GM18505 (cell line): Measurements from ENCODE around the gene PTPRN2.
"Not testable (repeated sequence)": the region's sequence is repeated elsewhere in the genome, so short reads cannot be mapped to it uniquely, and the experiment has no call there.

Experiments
- ATAC-seq: cut with Tn5 transposase; IDR thresholded peaks from one replicate; pipeline ENCODE4 v1.9.1; 2021; ENCODE audit not compliant: unreplicated experiment
- POLR2A ChIP-seq: IDR thresholded peaks from 4 replicates; pipeline ENCODE4 v1.6.1; 2011; ENCODE audit warnings: borderline replicate concordance; ENCODE audit not compliant: insufficient read depth, insufficient read length; ENCODE audit errors: extremely low read depth

Gene PTPRN2

DNA sequence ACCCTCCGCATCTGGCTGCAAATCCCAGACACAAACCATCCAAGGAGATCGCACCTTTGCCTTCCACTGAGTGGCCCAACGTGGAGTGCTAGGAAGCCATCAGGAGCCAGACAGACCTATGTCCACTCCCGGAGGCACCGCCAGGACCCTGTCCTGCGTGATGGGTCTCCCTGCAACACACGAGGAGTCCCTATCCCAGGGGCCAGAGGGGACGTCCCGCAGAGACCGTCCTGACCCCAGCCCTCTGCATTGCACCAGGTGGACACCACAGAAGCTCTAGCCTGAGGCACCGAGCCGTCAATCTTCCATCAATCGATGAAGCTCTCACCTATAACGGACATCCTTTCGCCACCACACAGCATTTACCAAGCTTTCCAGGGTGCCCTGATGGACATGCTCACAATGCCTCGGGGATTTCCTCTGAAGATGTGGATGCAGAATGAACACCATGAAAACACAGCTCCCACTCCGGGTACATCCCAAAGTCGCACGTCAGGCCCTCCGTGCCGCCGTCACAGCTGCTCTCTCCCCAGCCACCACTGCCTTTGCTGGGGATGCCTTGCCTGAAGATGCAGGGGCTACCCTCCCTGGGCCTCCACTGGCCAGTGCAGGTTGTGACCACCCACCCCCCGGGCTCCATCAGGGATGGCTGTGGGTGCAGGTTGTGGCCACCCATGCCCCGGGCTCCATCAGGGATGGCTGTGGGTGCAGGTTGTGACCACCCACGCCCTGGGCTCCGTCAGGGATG, 54.1 kb downstream of the PTPRN2 start:
- no peak for TF ChIP-seq POLR2A
- ATAC-seq = no peak

- TF ChIP-seq POLR2A = no peak
- ATAC-seq = no peak
Measured at GRCh38 chr7:158532093-158532627, 55.5 kb downstream of the PTPRN2 start.

DNA sequence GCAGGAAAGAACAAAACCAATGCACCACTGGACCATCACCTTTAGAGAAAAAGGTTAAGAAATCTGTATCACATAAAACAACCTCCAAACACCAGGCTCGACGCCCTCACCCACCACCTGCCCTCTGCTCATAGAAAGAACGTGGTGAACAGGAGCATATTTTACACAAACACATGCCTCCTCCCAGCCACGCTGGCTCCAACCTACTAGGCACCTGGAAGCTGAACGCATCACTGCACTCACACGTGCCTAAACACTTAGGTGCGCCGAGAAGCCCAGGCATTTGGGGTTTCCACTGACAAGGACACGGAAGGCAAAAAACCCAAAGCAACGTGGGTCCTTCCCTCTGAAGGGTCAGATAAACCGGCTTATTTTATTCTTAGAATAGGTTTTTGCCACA, 56.0 kb downstream of the PTPRN2 start:
- no peak for ATAC-seq
- no peak for TF ChIP-seq POLR2A

DNA sequence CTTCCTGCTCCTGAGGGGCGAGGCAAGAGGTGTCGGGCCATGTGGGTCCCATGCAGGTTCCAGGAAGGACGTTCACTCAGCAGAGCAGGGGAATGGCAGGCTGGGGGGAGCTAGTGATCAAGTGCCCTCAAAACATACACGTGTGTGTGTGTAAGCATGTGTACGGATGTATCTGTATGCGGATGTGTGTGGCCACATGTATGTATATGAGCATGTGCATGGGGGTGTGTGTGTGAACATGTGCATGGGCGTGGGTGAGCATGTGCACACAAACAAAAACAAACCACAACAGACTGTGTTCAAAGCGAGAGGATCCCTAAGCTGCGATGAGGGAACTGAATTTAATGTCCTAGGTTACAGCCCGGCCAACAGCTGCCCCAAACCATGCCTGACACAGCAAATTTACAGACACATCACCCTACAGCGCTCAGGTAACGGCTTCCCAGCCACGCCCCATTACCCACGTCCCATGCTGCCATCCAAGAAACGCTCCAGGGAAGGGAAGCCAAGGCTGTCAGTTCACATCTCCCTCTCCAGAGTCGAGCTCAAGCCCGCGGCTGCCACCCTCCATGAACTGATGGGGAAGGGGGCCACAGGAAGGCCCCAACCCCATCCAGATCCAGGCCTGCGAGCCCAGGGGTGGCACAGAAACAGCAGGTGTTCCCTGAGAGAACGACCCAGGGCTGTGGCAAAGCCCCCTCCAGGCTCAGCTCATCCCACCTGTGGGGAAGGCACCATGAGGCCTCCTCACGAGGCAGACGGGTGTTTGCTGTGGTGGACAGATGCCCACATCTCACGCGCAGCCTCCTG, 56.6 kb downstream of the PTPRN2 start:
- no peak for TF ChIP-seq POLR2A
- ATAC-seq = no peak

DNA sequence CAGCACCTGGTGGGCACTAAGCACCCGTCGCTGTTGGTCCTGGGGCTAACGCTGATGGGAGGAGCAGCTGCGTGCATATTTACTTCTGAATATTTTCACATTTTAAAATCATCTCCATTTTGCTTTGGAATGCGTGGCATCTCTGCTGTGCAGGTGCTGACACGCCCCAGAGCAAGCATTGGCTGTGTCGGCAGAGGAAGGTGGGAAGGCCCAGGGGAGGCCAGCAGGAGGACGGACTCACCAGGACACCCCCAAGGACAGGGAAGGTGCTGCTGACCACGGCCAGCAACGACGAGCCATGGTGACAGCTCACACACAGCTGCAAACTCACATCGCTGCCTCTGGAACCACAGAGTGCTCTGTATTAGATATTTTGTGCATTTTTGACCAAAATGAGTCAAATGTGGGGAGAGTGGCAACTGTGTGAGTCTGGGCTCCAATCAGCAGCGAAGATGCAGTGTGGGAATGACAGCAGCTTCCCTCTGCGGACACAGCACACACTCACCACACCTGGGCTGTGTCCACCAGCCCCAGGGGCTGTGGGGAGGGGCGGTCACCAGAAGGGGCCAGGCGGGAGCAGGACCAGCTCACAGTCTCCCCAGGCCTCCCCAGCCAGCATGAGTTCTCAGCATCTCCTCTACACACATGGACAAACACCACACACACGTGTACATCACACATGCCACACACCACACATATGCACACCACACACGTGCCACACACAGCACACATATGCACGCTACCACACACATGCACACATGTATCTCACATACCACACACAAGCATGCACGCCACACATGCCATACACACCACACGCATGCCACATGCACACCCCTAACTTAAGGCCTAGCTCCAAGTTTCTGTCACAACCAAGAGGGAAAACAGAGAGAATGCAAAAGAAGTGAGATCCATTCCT, 58.2 kb downstream of the PTPRN2 start:
- ATAC-seq = no peak
- TF ChIP-seq POLR2A = no peak

DNA sequence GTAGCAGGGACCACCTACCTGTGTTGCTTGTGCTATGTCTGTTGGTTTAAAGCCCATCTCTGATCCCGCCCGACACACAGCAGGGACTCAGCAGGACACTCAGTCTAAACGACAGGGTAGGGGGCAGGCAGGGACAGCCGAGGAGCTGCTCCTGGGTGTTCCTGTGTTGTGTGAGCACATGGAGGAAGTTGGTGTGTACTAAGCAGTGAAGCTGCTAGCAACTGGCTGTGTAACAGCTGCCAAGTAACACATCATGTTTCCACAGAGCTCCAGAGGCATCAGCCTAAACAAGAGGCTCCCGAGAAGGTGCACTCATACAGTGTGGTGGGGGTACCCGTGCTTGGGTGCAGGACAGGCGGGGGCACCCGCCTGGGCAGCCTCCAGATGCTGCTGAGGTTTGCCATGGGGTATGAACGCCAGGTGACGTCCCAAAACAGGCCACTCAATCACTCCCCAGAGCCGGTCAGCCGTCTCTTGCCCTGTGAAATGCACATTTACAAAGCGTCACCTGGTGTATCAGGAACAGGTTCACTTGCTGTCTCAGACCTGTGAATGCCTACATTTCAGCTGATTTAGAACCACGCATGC, 59.6 kb downstream of the PTPRN2 start:
- ATAC-seq = no peak
- TF ChIP-seq POLR2A = no peak

- ATAC-seq = no peak
Measured at GRCh38 chr7:158527495-158527894, 60.1 kb downstream of the PTPRN2 start.

GRCh38 chr7:158527038-158527437, 60.6 kb downstream of the PTPRN2 start:
- no peak for ATAC-seq
- no peak for TF ChIP-seq POLR2A

More at GRCh38 chr7:158527495-158527894, 60.1 kb downstream of the PTPRN2 start:
- TF ChIP-seq POLR2A = no peak

DNA sequence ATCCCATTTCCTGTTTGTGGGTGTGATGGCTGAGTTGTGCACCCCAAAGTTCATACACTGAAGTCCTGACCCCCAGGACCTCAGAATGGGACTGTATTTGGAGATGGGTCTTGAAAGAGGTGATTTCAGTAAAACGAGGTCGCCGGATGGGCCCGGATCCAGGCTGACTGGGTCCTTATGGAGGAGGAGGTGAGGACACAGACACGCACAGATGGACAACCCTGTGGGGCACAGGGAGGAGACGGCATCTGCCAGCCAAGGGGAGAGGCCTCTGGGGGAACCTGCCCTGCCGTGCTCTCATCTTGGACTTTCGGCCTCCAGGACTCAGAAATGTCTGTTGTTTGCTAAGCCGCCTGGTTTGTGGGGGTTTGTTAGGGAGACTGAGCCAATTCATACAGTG, 61.1 kb downstream of the PTPRN2 start:
- TF ChIP-seq POLR2A = no peak
- no peak for ATAC-seq

DNA sequence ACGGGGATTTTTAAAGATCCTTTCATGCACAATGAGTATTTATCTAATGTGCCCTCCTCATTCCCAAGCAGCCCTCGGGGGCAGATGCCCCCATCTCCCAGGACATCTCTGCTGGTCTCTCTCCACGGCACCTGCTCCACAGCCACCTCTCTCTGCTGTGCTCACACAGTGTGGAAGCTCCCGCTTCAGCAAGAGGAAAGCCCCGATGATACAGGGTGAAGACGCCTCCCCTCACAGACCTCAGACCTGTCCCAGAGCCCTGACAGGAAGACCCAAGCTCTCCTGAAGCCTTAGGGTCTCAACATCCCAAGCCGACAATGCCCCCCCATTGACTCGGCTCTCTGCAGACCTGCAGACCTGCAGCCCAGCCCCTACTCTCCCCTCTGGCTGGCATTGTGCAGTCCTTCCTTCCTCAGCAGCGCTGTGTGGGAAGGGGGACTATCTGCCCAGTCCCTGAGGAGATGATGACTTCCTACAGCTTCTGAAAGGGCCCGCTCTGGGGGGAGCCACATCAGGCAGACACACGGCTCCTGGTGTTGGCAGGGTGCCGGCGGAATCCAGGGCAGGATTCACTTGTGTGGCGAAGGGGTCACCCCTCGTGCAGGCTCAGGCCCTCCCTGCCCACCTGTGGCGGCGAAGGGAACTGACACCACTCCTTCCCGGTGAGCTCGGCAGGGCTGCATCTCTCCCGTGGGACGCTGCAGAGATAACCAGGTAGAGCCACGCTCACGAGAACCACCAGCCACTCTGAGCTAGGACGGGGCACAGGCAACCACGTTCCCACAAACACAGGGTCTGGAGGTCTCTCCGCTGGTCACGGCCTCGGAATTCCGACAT, 61.8 kb downstream of the PTPRN2 start:
- TF ChIP-seq POLR2A = no peak
- no peak for ATAC-seq

DNA sequence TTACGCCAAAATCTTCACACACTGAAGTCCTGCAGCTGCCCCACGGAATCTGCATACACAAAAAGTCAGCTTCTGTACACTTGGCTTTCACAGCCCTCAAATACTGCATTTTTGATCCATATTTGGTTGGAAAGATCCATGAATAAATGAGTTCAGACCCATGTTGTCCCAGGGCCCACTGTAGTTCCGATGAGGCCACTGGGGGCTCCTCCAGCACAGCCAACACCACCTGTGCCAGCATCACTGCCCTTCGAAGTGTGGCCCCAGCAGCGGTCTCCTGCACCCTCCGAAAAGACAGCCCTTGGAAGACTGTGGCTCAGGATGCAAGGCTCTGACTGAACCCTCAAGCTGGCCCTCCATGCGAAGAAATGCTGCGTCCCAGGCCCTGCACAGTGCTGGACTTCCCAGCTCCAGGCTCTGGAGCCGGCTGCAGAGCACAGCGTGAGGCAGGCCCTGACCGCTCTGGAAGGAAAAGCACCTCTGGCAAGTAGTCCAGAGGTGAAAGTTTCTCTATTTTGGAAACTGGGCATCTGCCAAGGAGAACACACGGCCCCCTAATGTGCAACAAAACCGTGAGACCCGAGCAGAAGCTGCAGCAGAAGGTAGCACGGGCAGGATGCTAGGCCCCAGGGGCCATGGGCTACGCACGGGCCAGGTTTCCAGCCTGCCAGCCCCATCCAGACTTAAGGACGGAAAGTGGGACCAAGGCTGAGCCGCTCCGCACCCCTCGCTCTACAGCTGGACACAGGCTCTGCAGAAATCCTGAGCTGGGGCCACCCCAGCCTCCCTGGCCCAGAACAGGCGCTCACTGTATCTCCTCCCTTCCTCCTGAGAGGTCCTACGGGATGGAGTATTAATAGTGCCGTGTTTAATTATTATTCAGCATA, 62.6 kb downstream of the PTPRN2 start:
- no peak for ATAC-seq
- no peak for TF ChIP-seq POLR2A

DNA sequence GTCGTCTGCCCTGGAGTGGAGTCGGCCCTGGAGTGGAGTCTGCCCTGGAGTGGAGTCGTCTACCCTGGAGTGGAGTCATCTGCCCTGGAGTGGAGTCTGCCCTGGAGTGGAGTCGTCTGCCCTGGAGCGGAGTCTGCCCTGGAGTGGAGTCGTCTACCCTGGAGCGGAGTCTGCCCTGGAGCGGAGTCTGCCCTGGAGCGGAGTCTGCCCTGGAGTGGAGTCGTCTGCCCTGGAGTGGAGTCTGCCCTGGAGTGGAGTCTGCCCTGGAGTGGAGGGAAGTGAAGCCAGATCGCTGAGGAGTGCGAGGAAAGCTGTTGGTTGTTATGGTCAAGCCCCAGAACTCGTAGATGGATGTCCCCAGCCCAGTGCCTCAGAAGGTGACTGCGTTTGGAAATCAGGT, 63.3 kb downstream of the PTPRN2 start:
- ATAC-seq = not testable (repeated sequence)

DNA sequence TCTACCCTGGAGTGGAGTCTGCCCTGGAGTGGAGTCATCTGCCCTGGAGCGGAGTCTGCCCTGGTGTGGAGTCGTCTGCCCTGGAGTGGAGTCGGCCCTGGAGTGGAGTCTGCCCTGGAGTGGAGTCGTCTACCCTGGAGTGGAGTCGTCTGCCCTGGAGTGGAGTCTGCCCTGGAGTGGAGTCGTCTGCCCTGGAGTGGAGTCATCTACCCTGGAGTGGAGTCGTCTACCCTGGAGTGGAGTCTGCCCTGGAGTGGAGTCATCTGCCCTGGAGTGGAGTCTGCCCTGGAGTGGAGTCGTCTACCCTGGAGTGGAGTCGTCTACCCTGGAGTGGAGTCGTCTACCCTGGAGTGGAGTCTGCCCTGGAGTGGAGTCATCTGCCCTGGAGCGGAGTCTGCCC, 63.7 kb downstream of the PTPRN2 start:
- not testable (repeated sequence) for ATAC-seq

DNA sequence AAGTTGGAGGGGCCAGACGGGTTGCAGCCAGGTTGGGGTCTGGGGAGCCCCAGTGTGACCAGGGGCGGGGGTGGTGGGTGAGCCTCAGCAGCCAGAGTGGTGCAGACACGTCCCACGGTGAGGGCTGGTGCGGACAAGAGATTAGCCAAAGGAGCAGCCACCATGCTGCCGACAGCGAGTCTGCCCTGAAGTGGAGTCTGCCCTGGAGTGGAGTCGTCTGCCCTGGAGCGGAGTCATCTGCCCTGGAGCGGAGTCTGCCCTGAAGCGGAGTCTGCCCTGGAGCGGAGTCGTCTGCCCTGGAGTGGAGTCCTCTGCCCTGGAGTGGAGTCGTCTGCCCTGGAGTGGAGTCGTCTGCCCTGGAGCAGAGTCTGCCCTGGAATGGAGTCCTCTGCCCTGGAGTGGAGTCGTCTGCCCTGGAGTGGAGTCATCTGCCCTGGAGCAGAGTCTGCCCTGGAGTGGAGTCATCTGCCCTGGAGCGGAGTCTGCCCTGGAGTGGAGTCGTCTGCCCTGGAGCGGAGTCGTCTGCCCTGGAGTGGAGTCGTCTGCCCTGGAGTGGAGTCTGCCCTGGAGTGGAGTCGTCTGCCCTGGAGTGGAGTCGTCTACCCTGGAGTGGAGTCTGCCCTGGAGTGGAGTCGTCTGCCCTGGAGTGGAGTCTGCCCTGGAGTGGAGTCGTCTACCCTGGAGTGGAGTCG, 64.3 kb downstream of the PTPRN2 start:
- not testable (repeated sequence) for ATAC-seq

DNA sequence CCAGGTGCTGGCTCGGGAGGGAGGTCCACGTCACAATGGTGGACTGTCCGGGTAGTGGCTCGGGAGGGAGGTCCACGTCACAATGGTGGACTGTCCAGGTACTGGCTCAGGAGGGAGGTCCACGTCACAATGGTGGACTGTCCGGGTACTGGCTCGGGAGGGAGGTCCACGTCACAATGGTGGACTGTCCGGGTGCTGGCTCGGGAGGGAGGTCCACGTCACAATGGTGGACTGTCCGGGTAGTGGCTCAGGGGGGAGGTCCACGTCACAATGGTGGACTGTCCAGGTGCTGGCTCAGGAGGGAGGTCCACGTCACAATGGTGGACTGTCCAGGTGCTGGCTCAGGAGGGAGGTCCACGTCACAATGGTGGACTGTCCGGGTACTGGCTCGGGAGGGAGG, 65.8 kb downstream of the PTPRN2 start:
- not testable (repeated sequence) for ATAC-seq
